Mononuclear cell (primary cell): Measurements from ENCODE around the gene PRND. TPM values are rescaled to one million over a fixed set of nuclear protein-coding genes. Genes with fewer than 3 reads are reported as not detected.
"Not testable (repeated sequence)": the region's sequence is repeated elsewhere in the genome, so short reads cannot be mapped to it uniquely, and the experiment has no call there.

Experiments
- H3K27me3 ChIP-seq: 2 replicates; pipeline ENCODE4 v1.6.0; 2011; ENCODE audit warnings: low read length, control low read depth; ENCODE audit not compliant: insufficient read depth
- H3K4me1 ChIP-seq: 2 replicates; pipeline ENCODE4 v1.5.1; 2011; ENCODE audit warnings: mild to moderate bottlenecking, low read length, control low read depth; ENCODE audit not compliant: insufficient read depth
- H3K4me3 ChIP-seq: 2 replicates; pipeline ENCODE4 v1.5.1; 2011; ENCODE audit warnings: mild to moderate bottlenecking, low read length, moderate library complexity
- H3K9me3 ChIP-seq: 2 replicates; pipeline ENCODE4 v1.5.1; 2011; ENCODE audit warnings: low read depth, mild to moderate bottlenecking, control low read depth, low read length
- total RNA-seq: library from RNA; depleted of rRNA; stranded (reverse); fragments of >200 nt; gene quantifications from one replicate; pipeline ENCODE4 v1.2.3, GENCODE V29; 2012

Gene PRND
- total RNA-seq, 1 donor, result 0.10 TPM

DNA sequence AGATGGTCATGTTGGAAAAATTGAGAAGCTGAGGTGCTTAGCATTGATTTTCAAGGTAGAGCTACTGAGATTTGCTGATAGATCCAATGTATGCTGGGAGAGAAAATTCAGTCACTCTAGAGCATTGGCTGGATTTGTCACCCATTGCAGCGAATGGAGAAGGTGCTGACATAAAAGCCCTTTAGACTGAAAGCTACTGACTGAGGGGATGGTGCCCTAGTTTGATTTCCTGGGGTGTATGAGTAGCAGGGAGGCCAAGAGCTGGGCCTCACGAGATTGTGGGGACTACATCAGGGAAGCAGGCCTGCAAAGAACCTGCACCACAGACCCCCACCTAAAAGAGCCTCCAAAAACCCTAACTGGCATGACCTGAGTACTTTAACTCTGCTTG is 23.9 kb upstream of the PRND start:
- Histone ChIP-seq H3K4me3 (no peak overlapping the region), H3K27me3 (no peaks in the 10 kb centered on the region), H3K4me1 (no peaks in the 10 kb centered on the region), H3K9me3 (no peaks in the 10 kb centered on the region)

DNA sequence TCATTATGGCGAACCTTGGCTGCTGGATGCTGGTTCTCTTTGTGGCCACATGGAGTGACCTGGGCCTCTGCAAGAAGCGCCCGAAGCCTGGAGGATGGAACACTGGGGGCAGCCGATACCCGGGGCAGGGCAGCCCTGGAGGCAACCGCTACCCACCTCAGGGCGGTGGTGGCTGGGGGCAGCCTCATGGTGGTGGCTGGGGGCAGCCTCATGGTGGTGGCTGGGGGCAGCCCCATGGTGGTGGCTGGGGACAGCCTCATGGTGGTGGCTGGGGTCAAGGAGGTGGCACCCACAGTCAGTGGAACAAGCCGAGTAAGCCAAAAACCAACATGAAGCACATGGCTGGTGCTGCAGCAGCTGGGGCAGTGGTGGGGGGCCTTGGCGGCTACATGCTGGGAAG is 22.5 kb upstream of the PRND start:
- no peak overlapping the region for H3K4me3 ChIP-seq
- no peaks in the 10 kb centered on the region for H3K9me3 ChIP-seq
- H3K27me3 ChIP-seq, result no peaks in the 10 kb centered on the region
- no peaks in the 10 kb centered on the region for H3K4me1 ChIP-seq

DNA sequence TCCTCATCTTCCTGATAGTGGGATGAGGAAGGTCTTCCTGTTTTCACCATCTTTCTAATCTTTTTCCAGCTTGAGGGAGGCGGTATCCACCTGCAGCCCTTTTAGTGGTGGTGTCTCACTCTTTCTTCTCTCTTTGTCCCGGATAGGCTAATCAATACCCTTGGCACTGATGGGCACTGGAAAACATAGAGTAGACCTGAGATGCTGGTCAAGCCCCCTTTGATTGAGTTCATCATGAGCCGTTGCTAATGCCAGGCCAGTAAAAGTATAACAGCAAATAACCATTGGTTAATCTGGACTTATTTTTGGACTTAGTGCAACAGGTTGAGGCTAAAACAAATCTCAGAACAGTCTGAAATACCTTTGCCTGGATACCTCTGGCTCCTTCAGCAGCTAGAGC is 21.8 kb upstream of the PRND start:
- no peaks in the 10 kb centered on the region for H3K4me1 ChIP-seq
- H3K27me3 ChIP-seq, result no peaks in the 10 kb centered on the region
- no peak overlapping the region for H3K4me3 ChIP-seq
- H3K9me3 ChIP-seq, result no peaks in the 10 kb centered on the region

DNA sequence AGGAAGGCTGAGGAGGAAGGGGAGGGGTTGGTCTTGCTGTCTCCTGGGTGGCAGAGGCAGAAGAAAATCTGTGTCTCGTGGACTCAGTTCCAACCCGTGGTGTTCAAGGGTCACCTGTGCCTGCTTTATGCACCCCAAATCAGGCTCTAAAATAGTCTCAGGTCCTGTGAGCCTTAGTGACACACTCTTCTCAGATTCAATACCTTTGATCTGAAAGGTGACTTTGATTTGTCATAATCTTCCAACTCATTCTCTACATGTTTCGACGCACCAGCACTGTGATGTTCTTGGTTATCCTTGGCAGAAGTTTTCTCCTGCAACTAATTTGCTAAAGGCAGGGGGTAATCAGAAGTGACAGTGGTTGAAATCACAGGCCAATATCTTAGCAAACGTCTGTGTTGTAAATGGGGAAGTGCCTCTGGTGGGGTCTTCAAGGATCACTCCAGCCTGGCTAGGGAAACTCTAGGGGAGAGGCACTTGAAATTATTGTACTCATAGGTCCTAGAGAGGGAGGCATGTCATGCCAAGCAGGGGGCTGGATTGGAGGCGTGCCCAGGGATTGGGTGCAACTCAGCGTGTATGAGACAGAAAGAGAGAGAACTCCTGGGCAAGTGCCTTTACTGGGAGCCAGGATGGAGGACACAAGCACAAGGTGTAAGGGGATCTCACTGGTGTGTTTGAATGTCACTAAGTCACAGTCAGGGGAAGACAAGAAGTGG is 19.0 kb upstream of the PRND start:
- H3K4me3 ChIP-seq, result no peak overlapping the region
- no peaks in the 10 kb centered on the region for H3K9me3 ChIP-seq
- H3K4me1 ChIP-seq, result no peaks in the 10 kb centered on the region
- H3K27me3 ChIP-seq, result no peaks in the 10 kb centered on the region

GRCh38 chr20:4703281-4703676 is 18.4 kb upstream of the PRND start:
- no peaks in the 10 kb centered on the region for H3K9me3 ChIP-seq
- no peaks in the 10 kb centered on the region for H3K4me1 ChIP-seq
- no peak overlapping the region for H3K4me3 ChIP-seq
- H3K27me3 ChIP-seq, result no peaks in the 10 kb centered on the region

GRCh38 chr20:4706941-4707340 is 14.8 kb upstream of the PRND start:
- not testable (repeated sequence) for H3K4me1 ChIP-seq, H3K27me3 ChIP-seq, H3K9me3 ChIP-seq, H3K4me3 ChIP-seq

- no peaks in the 10 kb centered on the region for H3K27me3 ChIP-seq
- H3K4me3 ChIP-seq, result no peak overlapping the region
- no peaks in the 10 kb centered on the region for H3K4me1 ChIP-seq
- no peaks in the 10 kb centered on the region for H3K9me3 ChIP-seq
Observed at GRCh38 chr20:4708036-4708435, 13.7 kb upstream of the PRND start.

- H3K4me3 ChIP-seq, result no peak overlapping the region
- H3K27me3 ChIP-seq, result no peaks in the 10 kb centered on the region
- H3K9me3 ChIP-seq, result no peaks in the 10 kb centered on the region
Observed at GRCh38 chr20:4708856-4709255, 12.9 kb upstream of the PRND start.

DNA sequence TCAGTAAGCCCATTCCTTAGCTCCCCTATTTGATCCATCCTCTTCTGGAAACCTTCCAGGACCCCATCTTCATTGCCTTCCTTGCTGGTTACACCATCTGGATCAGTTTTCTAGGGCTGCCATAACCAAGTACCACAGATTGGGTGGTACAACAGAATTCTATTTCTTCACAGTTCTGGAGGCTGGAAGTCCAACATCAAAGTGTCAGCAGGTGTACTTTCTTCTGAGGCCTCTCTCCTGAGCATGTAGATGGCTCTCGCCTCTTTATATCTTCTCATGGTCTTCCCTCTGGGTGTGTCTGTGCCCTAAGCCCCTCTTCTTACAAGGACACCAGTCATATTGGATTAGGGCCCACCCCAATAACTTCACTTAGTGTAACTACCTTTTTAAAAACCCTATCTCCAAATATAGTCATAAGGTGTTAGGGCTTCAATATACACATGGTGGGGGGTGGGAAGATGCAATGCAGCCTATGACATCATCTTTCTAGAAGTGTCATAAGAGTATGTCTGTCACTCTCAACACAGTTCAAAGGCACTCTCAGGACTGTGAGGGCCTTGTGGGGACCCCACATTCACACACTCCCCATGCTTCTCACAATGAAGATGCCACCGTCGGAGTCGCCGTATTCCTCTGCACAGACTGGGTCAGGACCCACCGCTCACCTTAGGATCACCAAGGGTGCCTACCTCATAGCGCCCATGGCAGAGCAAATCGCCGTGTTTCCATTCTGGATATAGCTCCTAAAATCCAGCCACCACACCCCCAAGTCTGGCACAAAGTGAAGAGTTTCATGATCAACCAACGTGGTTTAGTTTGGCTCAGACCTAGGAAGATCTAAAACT is 12.2 kb upstream of the PRND start:
- Histone ChIP-seq H3K9me3 (no peaks in the 10 kb centered on the region), H3K4me3 (no peak overlapping the region), H3K27me3 (no peaks in the 10 kb centered on the region), H3K4me1 (no peaks in the 10 kb centered on the region)

More at GRCh38 chr20:4708856-4709255, 12.9 kb upstream of the PRND start:
- H3K4me1 ChIP-seq, result no peaks in the 10 kb centered on the region

- no peaks in the 10 kb centered on the region for H3K27me3 ChIP-seq
- H3K4me1 ChIP-seq, result no peaks in the 10 kb centered on the region
- H3K9me3 ChIP-seq, result no peaks in the 10 kb centered on the region
- H3K4me3 ChIP-seq, result no peak overlapping the region
Observed at GRCh38 chr20:4710106-4710475, 11.6 kb upstream of the PRND start.

- no peaks in the 10 kb centered on the region for H3K27me3 ChIP-seq
- H3K9me3 ChIP-seq, result no peaks in the 10 kb centered on the region
- H3K4me3 ChIP-seq, result no peak overlapping the region
- H3K4me1 ChIP-seq, result no peaks in the 10 kb centered on the region
Observed at GRCh38 chr20:4711511-4711910, 10.2 kb upstream of the PRND start.

- Histone ChIP-seq H3K4me3 (no peak overlapping the region), H3K27me3 (no peaks in the 10 kb centered on the region), H3K9me3 (no peaks in the 10 kb centered on the region)
Observed at GRCh38 chr20:4713401-4713800, 8.3 kb upstream of the PRND start.

DNA sequence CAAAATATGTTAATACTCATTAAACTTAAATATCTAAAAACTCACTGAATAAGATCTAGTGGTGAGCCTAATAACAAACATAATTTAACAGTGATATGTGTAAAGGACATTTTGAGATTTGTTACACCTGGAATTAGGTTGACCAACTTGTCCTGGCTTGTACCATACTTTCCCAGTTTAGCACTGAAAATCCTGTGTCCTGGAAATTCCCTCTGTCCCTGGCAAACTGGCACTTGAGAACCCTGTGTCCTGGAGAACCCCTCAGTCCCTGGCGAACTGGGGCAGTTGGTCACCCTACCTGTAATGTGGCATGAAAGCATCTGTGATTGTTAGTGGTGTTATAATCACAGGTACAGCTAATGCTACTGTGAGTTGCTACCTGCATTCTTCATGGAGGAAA is 6.9 kb upstream of the PRND start:
- Histone ChIP-seq H3K4me3 (no peak overlapping the region), H3K4me1 (peaks cover 9% of the 10 kb centered on the region), H3K9me3 (no peaks in the 10 kb centered on the region), H3K27me3 (no peaks in the 10 kb centered on the region)

More at GRCh38 chr20:4713401-4713800, 8.3 kb upstream of the PRND start:
- no peaks in the 10 kb centered on the region for H3K4me1 ChIP-seq

DNA sequence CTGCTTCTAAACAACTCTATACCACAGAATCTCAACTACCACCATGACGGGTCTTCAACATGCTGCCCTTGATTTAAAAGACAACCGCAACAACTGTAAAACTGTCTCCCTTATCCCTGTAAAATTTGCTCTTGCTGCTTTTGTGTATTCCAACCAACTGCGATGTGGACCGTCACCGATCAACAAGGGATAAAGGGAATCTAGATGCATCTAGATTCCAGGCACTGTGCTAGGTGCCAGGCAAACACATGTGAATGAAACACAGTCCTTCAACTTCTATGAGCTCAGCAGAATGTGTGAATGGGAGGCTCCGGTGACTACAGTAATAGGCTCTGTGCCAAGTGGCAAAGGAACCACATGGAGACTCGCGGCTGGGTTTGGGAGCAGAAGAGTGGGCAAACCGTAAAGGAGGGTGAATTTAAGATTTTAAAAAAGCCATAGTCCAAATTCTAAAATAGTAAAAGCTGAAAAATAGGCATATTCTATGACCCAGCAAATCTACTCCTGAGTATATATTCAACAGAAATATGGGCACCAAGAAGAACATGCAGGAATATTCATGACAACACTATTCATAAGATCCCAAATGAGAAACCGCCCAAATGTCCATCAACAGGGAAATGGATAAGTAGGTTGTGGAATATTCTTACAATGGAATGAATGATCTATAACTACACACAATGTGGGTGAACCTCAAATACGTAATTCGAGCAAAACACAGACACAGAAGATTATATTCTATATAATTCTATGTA is 3.7 kb upstream of the PRND start:
- Histone ChIP-seq H3K4me1 (peaks cover 19% of the 10 kb centered on the region), H3K9me3 (no peaks in the 10 kb centered on the region), H3K27me3 (no peaks in the 10 kb centered on the region), H3K4me3 (no peak overlapping the region)

DNA sequence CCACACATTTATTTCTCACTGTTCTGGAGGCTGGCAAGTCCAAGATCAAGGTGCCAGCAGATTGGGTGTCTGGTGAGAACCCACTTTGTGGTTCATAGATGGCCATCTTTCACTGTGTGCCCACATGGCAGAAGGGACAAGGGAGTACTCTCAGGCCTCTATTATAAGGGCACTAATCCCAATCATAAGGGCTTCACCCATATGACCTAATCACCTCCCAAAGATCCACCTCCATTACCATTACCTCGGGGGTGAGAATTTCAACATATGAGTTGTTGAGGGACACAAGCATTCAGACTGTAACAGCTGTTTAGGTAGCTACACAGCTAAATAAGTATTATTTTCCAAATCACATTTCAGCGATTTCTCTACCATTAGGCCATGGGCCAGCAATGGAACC is 2.5 kb upstream of the PRND start:
- Histone ChIP-seq H3K4me3 (no peak overlapping the region), H3K4me1 (peaks cover 19% of the 10 kb centered on the region), H3K9me3 (no peaks in the 10 kb centered on the region), H3K27me3 (no peaks in the 10 kb centered on the region)
